Keratinocyte (primary cell): Measurements from ENCODE around the gene ADAMTS17.

Experiments used
- CTCF ChIP-seq, 3 experiments: IDR thresholded peaks in 1 of 3; conservative IDR thresholded peaks in 1 of 3; optimal IDR thresholded peaks in 1 of 3; 2 replicates in 2 of 3; 3 replicates in 1 of 3; pipeline versions ENCODE3 to v1.5.1; 2011; ENCODE audit warnings: low read length in 3 of 3, mild to moderate bottlenecking in 3 of 3, moderate library complexity in 2 of 3, control low read depth in 1 of 3, inconsistent platforms in 1 of 3; ENCODE audit not compliant: insufficient read depth in 2 of 3; ENCODE audit errors: extremely low read depth in 1 of 3
- EZH2 ChIP-seq: IDR thresholded peaks from one replicate; pipeline ENCODE4 v1.6.1; 2012; ENCODE audit warnings: inconsistent platforms, mild to moderate bottlenecking, low read length, moderate library complexity

- TF ChIP-seq CTCF (optimal IDR thresholded peaks at IDR 0.05 in 1 of 3, IDR thresholded peaks at IDR 0.05 in 1 of 3, conservative IDR thresholded peaks at IDR 0.05 in 1 of 3; ENCODE audit: extremely low read depth in 1 of 3, insufficient read depth in 2 of 3, low read length in 3 of 3) (no peak), EZH2 (no peak)
Measured at GRCh38 chr15:100278596-100279380, 63.0 kb downstream of the ADAMTS17 start.
